Measurements from ENCODE around the gene KCNQ5.

DNA sequence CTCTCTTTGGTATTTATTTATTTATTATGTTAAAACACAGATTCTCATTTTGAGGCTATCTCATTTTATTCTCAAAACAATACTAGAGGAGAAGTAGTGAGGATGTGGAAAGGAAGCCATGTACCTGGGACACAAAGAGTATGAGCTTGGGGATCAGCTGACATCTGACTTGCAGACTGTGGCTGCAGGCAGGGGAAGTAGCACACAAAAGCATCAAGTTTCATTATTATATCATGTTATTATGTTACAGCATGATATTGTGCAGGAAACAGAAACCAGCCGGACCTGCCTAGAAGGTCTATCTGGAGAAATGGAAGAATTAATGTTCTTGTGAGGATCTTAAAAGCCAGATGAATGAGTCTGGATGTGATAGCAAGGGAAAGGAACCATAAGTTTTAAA is 355.2 kb downstream of the KCNQ5 start:
- TF ChIP-seq BHLHE40 (IDR thresholded peaks at IDR 0.05; ENCODE audit: borderline replicate concordance in 1 of 2, low read depth in 2 of 2, low read length in 1 of 2): no peak
- TF ChIP-seq, protein P1, sequence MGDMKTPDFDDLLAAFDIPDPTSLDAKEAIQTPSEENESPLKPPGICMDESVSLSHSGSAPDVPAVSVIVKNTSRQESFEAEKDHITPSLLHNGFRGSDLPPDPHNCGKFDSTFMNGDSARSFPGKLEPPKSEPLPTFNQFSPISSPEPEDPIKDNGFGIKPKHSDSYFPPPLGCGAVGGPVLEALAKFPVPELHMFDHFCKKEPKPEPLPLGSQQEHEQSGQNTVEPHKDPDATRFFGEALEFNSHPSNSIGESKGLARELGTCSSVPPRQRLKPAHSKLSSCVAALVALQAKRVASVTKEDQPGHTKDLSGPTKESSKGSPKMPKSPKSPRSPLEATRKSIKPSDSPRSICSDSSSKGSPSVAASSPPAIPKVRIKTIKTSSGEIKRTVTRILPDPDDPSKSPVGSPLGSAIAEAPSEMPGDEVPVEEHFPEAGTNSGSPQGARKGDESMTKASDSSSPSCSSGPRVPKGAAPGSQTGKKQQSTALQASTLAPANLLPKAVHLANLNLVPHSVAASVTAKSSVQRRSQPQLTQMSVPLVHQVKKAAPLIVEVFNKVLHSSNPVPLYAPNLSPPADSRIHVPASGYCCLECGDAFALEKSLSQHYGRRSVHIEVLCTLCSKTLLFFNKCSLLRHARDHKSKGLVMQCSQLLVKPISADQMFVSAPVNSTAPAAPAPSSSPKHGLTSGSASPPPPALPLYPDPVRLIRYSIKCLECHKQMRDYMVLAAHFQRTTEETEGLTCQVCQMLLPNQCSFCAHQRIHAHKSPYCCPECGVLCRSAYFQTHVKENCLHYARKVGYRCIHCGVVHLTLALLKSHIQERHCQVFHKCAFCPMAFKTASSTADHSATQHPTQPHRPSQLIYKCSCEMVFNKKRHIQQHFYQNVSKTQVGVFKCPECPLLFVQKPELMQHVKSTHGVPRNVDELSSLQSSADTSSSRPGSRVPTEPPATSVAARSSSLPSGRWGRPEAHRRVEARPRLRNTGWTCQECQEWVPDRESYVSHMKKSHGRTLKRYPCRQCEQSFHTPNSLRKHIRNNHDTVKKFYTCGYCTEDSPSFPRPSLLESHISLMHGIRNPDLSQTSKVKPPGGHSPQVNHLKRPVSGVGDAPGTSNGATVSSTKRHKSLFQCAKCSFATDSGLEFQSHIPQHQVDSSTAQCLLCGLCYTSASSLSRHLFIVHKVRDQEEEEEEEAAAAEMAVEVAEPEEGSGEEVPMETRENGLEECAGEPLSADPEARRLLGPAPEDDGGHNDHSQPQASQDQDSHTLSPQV (IDR thresholded peaks at IDR 0.05): no peak
- TF ChIP-seq, protein P2, sequence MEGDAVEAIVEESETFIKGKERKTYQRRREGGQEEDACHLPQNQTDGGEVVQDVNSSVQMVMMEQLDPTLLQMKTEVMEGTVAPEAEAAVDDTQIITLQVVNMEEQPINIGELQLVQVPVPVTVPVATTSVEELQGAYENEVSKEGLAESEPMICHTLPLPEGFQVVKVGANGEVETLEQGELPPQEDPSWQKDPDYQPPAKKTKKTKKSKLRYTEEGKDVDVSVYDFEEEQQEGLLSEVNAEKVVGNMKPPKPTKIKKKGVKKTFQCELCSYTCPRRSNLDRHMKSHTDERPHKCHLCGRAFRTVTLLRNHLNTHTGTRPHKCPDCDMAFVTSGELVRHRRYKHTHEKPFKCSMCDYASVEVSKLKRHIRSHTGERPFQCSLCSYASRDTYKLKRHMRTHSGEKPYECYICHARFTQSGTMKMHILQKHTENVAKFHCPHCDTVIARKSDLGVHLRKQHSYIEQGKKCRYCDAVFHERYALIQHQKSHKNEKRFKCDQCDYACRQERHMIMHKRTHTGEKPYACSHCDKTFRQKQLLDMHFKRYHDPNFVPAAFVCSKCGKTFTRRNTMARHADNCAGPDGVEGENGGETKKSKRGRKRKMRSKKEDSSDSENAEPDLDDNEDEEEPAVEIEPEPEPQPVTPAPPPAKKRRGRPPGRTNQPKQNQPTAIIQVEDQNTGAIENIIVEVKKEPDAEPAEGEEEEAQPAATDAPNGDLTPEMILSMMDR (IDR thresholded peaks at IDR 0.05 in 2 of 3, conservative IDR thresholded peaks at IDR 0.05 in 1 of 3; ENCODE audit: control insufficient read depth in 2 of 3, extremely low read depth in 1 of 3, insufficient read depth in 1 of 3, low read depth in 3 of 3, low read length in 3 of 3): no peak
- TF ChIP-seq CEBPB (IDR thresholded peaks at IDR 0.05; ENCODE audit: borderline replicate concordance in 1 of 2, low read depth in 2 of 2, low read length in 2 of 2): no peak
- no peak for TF ChIP-seq NR2F1 (conservative IDR thresholded peaks at IDR 0.05)
- no peak for TF ChIP-seq TBL1XR1 (IDR thresholded peaks at IDR 0.05; ENCODE audit: low read depth, low read length)
- no peak for TF ChIP-seq POLR2A (IDR thresholded peaks at IDR 0.05; ENCODE audit: low read depth, low read length)
- no peak for TF ChIP-seq EZH2 (IDR thresholded peaks at IDR 0.05; ENCODE audit: borderline replicate concordance, control insufficient read depth, low read depth, low read length)
- no peak for TF ChIP-seq POLR2AphosphoS5 (IDR thresholded peaks at IDR 0.05; ENCODE audit: low read length)
- no peak for TF ChIP-seq SIN3A (IDR thresholded peaks at IDR 0.05; ENCODE audit: low read depth, low read length)
- TF ChIP-seq, protein P3, sequence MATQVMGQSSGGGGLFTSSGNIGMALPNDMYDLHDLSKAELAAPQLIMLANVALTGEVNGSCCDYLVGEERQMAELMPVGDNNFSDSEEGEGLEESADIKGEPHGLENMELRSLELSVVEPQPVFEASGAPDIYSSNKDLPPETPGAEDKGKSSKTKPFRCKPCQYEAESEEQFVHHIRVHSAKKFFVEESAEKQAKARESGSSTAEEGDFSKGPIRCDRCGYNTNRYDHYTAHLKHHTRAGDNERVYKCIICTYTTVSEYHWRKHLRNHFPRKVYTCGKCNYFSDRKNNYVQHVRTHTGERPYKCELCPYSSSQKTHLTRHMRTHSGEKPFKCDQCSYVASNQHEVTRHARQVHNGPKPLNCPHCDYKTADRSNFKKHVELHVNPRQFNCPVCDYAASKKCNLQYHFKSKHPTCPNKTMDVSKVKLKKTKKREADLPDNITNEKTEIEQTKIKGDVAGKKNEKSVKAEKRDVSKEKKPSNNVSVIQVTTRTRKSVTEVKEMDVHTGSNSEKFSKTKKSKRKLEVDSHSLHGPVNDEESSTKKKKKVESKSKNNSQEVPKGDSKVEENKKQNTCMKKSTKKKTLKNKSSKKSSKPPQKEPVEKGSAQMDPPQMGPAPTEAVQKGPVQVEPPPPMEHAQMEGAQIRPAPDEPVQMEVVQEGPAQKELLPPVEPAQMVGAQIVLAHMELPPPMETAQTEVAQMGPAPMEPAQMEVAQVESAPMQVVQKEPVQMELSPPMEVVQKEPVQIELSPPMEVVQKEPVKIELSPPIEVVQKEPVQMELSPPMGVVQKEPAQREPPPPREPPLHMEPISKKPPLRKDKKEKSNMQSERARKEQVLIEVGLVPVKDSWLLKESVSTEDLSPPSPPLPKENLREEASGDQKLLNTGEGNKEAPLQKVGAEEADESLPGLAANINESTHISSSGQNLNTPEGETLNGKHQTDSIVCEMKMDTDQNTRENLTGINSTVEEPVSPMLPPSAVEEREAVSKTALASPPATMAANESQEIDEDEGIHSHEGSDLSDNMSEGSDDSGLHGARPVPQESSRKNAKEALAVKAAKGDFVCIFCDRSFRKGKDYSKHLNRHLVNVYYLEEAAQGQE (IDR thresholded peaks at IDR 0.05; ENCODE audit: low read depth, low read length): no peak

Measured in GM12878 (cell line).